Activated CD8-positive, alpha-beta memory T cell treated with anti-CD3 and anti-CD28 coated beads for 36 hours (primary cell): Measurements from ENCODE around the gene CEP164. TPM values are rescaled to one million over a fixed set of nuclear protein-coding genes. Genes with fewer than 3 reads are reported as not detected.

Source experiments
- CTCF ChIA-PET: fragments of 350-600 bp; sonication (Branson Sonifier 250); formaldehyde crosslinking; loops from one replicate; lab custom pipeline; 2021; ENCODE audit warnings: antibody characterized with exemption; lab: Charles Lee
- POLR2A ChIA-PET: fragments of 350-600 bp; sonication (Branson Sonifier 250); formaldehyde crosslinking; loops from one replicate; lab custom pipeline; 2021; ENCODE audit warnings: antibody characterized with exemption; lab: Charles Lee
- total RNA-seq, 2 experiments: library from RNA; stranded (reverse); gene quantifications; one replicate each; pipeline ENCODE4 v1.2.3, GENCODE V29; 2021

The CEP164 gene
- total RNA-seq, 2 experiments from 2014 or later, result 34.7 to 35.0 TPM

GRCh38 chr11:117302228-117302627, 25.4 kb upstream of the CEP164 start:
- POLR2A ChIA-PET, result no interaction called here
- CTCF ChIA-PET, result no interaction called here

GRCh38 chr11:117303101-117303500, 24.6 kb upstream of the CEP164 start:
- CTCF ChIA-PET, result no interaction called here
- POLR2A ChIA-PET, result no interaction called here

GRCh38 chr11:117303646-117304315, 23.9 kb upstream of the CEP164 start:
- POLR2A ChIA-PET, result interaction anchor here (0.6 kb wide), 1 partner anchor 14 kb away, joined by 3 read pairs; no protein-coding TSS in a partner anchor
- CTCF ChIA-PET, result no interaction called here

DNA sequence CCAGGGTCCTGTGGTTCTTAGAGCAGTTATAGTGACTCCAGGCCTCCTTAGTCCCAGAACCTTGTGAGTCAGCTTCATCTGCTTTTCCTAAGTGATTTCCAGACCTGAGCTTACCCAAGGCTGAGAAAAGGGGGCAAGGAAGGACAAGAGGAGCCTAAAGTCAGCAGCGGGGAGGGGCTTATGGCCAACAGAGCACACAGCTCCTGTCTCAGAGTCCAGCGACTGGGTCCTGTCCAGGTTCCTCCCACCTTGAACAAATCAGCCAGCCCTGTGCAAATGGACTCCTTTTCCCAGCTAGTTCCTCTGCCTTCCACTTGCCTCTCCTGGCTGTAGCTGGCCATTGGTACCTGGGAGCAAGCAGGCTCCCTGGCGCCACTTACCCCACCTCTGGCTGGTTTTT, 22.5 kb upstream of the CEP164 start:
- ChIA-PET POLR2A (no interaction called here), CTCF (interaction anchor here (0.7 kb wide), 1 partner anchor 46 kb away, joined by 3 read pairs; no protein-coding TSS in a partner anchor)

GRCh38 chr11:117309310-117309709, 18.3 kb upstream of the CEP164 start:
- POLR2A ChIA-PET, result no interaction called here

GRCh38 chr11:117313091-117313490, 14.6 kb upstream of the CEP164 start:
- POLR2A ChIA-PET, result no interaction called here
- CTCF ChIA-PET, result no interaction called here

More at GRCh38 chr11:117309310-117309709, 18.3 kb upstream of the CEP164 start:
- CTCF ChIA-PET, result no interaction called here

- POLR2A ChIA-PET, result no interaction called here
- CTCF ChIA-PET, result no interaction called here
Measured at GRCh38 chr11:117313828-117314768, 13.6 kb upstream of the CEP164 start.

GRCh38 chr11:117314840-117315239, 12.8 kb upstream of the CEP164 start:
- ChIA-PET CTCF (interaction anchor here (1.5 kb wide), 1 partner anchor 88 kb away, joined by 3 read pairs; no protein-coding TSS in a partner anchor), POLR2A (interaction anchor here (0.5 kb wide), 1 partner anchor 21 kb away, joined by 3 read pairs; no protein-coding TSS in a partner anchor)

DNA sequence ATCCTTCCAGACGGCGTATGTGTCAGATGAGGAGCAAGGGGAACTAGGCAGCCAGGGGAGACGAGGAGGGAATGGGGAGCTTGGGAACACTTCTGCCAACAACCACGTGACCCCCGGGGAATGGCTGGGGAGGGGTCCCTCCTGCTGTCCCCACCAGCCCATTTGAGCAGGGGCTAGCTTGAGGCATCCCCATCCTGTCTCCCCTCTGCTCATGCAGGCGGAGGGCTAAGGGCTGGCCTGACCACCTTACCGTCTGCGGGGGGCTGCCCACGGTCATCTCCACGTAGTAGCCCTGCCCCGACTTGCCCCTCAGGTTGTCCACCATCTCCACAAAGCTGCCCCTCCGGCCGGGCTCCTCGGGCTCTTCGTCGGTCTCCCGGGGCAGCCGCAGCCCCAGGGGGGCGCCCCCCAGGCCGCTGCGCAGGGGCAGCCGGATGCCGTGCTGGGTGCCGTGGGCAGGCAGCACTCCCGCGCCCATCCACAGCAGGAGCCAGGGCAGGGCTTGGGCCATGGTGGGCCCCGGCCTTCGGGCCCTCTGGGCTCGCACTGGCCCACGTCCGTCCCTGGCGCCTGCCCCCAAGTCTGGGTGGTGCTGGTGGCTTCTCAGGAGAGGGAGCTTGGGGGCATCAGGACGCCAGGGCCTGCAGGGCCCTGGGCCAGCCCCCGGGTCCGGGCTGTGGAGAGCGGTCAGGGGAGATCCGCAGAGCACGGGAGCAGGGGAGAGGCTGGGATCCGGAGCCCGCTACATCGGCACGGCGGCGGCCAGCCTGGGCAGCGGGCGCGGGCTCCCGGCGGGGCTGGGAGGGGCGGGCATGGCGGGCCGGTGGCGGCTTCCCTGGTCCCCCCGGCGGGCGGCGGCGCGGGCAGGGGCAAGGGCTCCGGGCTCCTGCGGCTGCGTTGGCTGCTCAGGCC, 12.1 kb upstream of the CEP164 start:
- POLR2A ChIA-PET, result interaction anchor here (0.5 kb wide), 1 partner anchor 20 kb away, joined by 3 read pairs; no protein-coding TSS in a partner anchor
- CTCF ChIA-PET, result interaction anchor here (1.5 kb wide), 1 partner anchor 89 kb away, joined by 3 read pairs; no protein-coding TSS in a partner anchor

DNA sequence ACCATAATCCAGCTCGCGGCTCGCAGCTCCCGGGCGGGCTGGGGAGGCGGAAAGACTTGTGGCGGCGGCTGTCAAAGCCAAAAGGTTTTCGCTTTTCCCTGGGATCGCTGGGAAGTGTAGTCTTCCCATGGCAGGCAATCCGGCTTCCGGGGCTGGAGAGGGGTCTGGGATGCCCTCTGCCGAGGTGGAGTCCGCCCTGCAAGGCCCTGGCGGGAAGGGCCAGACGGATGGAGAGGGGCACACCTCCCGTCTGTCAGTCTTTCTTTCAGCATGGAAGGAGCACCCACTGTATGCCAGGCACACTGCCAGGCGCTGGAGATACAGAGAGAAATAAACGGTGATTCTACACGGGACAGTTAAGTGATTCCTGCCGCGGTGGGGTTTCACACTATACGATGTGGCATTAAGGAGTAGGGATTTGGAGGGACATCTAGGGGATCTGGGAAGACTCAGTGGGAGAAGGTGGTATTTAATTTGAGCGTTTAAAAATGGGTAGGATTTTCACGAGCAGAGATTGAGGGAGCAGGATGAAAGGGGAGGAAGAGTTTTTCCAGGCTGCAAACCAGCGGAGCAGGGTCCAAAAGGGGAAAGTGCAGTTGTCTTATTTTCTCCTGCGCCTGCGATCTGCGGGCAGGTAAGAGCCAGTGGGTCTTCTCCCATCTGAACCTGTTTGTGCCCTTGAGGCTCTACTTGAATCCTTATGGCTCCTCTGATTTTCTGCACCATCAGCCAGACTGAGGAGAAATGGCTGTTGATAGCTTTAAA, 11.3 kb upstream of the CEP164 start, which contains the start of gene BACE1:
Gene BACE1 (minus strand): TSS at position 60 of the 765 bp plus-strand sequence. CDS start 461 bp downstream, outside the sequence.
- ChIA-PET POLR2A (no interaction called here), CTCF (interaction anchor here (1.5 kb wide), 1 partner anchor 90 kb away, joined by 3 read pairs; no protein-coding TSS in a partner anchor)

DNA sequence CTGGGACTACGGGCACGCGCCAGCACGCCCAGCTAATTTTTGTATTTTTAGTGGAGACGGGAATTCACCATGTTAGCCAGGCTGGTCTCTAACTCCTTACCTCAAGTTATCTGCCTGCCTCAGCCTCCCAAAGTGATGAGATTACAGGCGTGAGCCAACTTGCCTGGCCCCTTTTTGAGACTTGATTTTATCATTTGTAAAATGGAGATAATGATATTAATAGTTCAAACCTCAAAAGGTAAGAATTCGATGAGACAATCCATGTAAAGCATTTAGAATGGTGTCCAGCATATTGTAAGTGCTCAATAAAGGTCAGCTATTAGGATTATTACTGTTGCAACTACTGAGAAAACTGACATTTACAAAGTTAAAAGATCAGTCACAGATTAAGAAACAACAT, 8.9 kb upstream of the CEP164 start:
- ChIA-PET POLR2A (no interaction called here), CTCF (no interaction called here)

- ChIA-PET POLR2A (no interaction called here), CTCF (no interaction called here)
Measured at GRCh38 chr11:117319214-117319840, 8.3 kb upstream of the CEP164 start.

GRCh38 chr11:117327255-117327566, 443 bp upstream of the CEP164 start:
- CTCF ChIA-PET, result interaction anchor here (1.8 kb wide), 1 partner anchor 96 kb away, joined by 8 read pairs; the partner anchor contains the start of gene PCSK7
- POLR2A ChIA-PET, result interaction anchor here (0.6 to 1.8 kb wide), 3 partner anchors 97 to 439 kb away, joined by 3 to 16 read pairs (median 6); partner anchors contain the start of gene PCSK7

- POLR2A ChIA-PET, result interaction anchor here (0.9 to 1.8 kb wide), 2 partner anchors 98 to 555 kb away, joined by 3 to 16 read pairs; partner anchors contain the start of genes BUD13 and PCSK7
- CTCF ChIA-PET, result interaction anchor here (0.6 to 1.8 kb wide), 2 partner anchors 19 to 97 kb away, joined by 3 to 8 read pairs; partner anchors contain the start of gene PCSK7
Measured at GRCh38 chr11:117328375-117329010, 839 bp downstream of the CEP164 start.

DNA sequence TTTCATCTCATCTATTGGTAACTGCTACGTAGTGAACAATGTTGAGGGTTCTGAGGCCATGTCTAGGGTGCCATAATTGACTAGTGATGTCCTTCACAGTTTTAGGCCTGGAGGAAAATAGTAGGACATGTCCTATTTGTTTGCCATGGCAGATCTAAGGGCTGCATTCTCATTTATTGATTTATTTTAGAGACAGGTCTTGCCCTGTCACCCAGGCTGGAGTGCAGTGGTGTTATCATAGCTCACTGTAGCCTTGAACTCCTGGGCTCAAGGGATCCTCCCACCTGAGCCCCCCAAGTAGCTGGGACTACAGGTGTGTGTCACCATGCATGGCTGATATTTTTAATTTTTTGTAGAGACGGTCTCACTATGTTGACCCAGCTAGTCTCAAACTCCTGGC, 5.2 kb downstream of the CEP164 start:
- CTCF ChIA-PET, result no interaction called here
- POLR2A ChIA-PET, result no interaction called here

DNA sequence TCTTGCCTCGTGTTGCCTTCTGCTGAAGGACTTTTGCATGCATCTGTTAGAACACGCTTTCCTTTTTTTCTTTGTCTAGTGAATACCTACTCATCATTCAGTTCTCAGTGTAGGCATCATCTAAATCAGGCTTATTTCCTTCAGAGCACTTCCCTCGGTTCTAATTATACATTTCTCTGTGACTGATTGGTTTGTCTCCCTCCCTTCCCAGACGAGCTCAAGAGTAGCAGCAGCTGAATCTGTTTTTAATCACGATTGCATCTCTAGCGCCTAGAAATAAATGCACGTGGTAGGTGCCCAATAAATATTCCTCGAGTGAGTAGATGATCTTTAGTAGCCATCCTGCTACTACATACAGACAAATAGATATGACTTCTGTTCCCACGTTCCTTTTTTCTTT, 6.3 kb downstream of the CEP164 start:
- POLR2A ChIA-PET, result no interaction called here

DNA sequence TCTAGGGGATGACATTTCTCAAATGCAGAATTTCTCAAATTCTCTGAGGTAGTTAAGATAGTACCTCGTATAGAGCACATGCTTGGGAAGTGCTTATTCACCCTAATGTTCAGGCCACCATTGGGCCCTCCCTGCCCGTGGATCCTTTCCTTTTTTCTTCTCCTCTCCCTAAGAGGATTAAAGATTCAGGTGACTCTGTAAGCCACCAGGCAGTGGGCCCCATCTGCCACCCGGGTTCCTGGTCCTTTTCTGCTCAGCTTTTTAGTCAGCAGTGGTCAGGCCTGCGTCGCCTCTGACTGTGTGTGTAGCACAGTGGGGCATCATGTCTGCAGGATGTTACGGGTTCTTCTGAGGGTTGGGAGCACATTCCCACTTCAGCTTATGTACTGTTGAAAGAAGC, 7.2 kb downstream of the CEP164 start:
- CTCF ChIA-PET, result no interaction called here
- POLR2A ChIA-PET, result no interaction called here

More for the DNA sequence above, 6.3 kb downstream of the CEP164 start:
- CTCF ChIA-PET, result interaction anchor here (0.6 kb wide), 1 partner anchor 732 kb away, joined by 3 read pairs; no protein-coding TSS in a partner anchor
